GM18858 (cell line): ENCODE measurements around the gene SYT5.
"Not testable (repeated sequence)": the region's sequence is repeated elsewhere in the genome, so short reads cannot be mapped to it uniquely, and the experiment has no call there.

Experiments used
- ATAC-seq: cut with Tn5 transposase; IDR thresholded peaks from one replicate; pipeline ENCODE4 v1.9.1; 2021; ENCODE audit not compliant: unreplicated experiment

SYT5 gene

DNA sequence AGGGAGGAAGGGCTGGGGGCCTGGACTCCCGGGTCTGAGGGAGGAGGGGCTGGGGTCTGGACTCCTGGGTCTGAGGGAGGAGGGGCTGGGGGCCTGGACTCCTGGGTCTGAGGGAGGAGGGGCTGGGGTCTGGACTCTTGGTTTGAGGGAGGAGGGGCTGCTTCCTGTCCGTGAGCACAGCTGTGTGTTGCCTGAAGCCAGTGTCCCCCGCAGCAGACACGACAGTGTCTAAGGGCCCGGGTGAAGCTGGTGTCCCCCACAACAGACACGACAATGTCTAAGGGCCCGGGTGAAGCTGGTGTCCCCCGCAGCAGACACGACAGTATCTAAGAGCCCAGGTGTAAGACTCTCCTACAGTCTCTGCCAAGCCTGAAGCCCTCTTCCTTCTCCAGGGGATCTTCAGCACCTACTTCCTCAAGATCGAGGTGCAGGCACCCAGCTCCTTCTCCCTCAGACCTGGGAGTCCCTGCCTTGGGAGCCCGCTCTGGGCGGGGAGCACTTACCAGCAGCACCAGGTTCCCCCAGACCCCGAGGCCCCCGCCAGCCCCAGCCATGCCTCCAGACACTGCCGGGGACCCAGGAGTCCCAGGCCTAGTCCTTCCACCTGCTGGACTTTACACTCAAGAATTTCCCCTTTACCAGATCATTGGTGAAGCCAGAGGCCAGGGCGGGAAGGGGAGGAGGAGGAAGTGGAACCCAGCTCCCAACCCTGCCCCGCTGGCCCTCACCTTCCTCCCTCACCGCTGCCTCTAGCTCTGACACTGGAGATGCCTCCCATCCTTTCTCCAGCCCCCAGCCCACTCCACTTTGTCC, 29.0 kb upstream of the SYT5 start, which contains the start of gene PTPRH:
PTPRH (minus strand) TSS at position 622 of the 813 bp plus-strand sequence; CDS start at position 554, 68 bp downstream.
- no peak for ATAC-seq

GRCh38 chr19:55206664-55207500, 26.8 kb upstream of the SYT5 start:
- ATAC-seq = no peak

- not testable (repeated sequence) for ATAC-seq
Observed at GRCh38 chr19:55202199-55202598, 22.1 kb upstream of the SYT5 start.

- no peak for ATAC-seq
Observed at GRCh38 chr19:55199620-55200204, 19.6 kb upstream of the SYT5 start.

GRCh38 chr19:55198651-55199050, 18.6 kb upstream of the SYT5 start:
- no peak for ATAC-seq

GRCh38 chr19:55197528-55197927, 17.4 kb upstream of the SYT5 start:
- no peak for ATAC-seq

- no peak for ATAC-seq
Observed at GRCh38 chr19:55196803-55197202, 16.7 kb upstream of the SYT5 start.

- ATAC-seq = no peak
Observed at GRCh38 chr19:55193481-55193880, 13.4 kb upstream of the SYT5 start.

DNA sequence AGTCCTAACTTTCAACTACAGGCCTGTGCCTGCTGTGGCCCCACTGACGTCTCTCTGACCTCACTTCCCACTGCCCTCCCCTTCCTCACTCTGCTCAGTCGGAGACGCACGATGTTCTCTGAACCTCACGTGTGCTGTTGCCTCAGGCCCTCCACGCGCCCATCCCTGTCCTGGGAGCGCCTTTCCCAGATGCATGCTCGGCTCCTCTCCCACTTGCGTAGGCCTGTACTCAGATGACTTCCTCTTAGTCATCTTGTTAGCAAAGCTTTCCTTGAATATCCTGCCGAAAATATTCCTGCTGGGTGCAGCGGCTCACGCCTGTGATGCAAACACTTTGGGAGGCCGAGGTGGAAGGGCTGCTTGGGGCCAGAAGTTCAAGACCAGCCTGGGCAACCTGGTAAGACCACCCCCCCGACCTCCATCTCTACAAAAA, 9.3 kb upstream of the SYT5 start:
- ATAC-seq = no peak

- ATAC-seq = no peak
Observed at GRCh38 chr19:55188625-55189024, 8.5 kb upstream of the SYT5 start.

- ATAC-seq = no peak
Observed at GRCh38 chr19:55186080-55186479, 6.0 kb upstream of the SYT5 start.

DNA sequence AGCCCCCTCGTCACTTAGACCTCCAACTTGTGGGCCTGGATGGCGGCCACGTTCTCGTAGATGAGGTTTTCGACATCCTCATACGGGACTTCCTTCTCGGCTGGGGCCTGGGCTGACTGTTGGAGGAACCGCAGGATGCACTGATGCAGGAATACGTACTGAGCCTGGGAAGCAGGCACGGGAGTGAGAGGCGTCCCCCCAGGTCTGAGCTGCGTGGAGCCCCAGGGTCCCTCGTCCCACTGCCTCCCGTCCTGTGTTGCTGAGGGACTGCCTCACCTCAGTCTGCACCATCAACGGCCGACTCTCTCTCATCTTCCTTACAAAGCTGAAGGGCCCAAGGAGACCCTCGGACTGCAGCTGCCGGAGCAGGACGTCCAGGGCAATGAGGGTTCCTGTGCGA, 1.7 kb upstream of the SYT5 start:
- ATAC-seq = no peak

DNA sequence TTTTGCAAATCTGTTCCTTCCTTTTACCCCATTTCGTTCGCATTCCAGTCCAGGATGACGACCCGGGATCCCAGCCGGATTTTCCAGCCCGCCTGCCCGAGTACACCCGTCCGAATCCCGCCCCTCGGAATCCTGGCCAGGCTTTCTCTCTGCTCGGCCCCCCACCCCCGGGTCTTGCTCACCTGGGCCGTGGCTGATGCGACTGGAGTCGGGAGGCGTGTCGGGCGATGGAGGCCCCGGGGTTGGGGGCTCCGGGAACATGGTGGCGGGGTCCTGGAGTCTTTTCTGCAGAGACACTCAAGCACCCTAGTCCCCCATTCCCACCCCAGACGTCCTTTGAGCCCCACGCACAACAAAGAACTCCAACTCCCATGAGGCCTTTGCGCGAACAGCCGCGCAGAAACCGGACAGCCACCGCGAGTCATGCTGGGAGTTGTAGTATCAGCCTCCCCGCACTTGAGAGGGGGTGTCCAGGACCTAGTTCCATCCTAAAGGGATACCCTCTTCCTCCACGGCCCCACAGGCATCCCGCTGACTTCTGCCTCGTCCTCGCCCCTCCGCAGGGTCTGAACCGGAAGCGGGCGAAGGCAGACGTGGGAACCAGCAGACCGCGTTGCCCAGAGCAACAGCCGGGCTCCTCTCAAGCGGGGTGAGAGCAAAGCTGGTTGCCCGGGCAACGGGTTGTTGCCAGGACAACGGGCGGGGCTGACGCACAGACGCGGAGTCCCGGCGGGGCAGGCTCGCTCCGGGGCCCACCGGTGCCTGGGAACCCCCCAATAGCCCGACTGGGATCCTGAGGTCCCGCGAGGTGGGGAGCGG, 1.1 kb downstream of the SYT5 start:
- no peak for ATAC-seq

GRCh38 chr19:55176076-55176475, 4.0 kb downstream of the SYT5 start:
- no peak for ATAC-seq

DNA sequence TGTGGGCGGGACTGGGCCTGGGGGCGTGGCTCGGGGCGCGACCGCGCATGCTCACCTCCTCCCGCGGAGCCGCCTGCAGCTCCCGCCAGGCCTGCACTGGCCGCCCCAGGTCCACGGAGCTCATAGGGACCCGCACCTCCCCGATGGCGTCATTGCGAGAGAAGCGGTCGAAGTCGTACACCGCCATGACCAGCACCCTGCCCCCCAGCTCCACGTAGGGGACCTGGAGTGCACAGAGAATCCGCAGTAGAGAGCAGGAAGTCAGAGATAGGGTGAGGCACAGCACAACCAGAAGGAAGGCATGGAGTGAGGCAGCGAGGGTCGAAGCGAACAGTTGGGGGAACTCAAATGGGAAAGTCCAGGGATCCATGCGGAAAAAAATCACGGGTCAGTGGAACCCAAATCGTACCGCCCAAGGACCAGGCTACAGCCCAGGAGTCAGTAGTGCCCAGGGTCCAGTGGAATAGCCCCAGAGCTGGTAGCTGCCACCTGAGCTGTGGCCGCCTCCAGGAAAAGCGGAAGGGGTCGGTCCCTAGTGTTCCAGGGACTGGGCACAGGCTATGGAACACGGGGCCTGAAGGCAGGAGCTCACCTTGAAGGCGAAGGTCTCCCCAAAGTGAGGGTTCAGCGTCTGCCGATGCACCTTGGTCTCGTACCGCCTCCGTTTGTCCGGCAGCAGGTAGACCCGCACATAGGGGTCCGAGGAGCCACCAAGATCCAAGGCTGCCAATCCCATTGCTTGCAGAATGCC, 4.8 kb downstream of the SYT5 start:
- ATAC-seq = no peak

DNA sequence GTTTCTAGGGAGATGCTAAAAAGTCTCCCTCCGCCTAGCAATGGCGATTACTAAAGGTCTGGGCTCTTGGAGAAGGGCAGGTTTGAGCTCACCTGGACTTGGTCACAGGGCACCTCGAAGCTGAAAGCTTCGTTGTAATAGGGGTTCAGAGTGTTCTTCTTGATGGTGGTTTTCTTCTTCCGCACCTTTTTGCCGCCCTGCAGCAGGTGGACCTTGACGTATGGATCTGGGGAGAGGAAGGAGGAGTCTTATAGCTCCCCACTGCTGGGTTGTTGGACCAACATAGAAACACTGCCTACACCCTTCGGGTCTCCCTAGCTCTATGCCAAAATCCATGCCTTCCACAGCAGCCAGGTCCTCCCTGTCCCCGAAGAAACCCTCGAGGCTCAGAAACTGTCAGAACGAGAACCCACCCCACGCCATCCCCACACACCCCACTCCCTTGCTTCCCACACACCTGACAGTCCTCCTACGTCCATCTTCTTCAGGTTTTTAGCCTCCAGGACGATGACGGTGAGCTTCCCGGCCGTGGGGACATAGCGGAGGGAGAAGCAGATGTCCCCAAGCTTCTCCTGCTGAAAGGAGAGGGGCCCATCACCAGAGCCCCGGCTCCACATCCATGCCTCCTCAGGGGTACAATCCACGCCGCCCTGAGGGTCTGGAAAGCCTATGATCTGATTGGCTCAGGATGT, 5.5 kb downstream of the SYT5 start:
- ATAC-seq = no peak

DNA sequence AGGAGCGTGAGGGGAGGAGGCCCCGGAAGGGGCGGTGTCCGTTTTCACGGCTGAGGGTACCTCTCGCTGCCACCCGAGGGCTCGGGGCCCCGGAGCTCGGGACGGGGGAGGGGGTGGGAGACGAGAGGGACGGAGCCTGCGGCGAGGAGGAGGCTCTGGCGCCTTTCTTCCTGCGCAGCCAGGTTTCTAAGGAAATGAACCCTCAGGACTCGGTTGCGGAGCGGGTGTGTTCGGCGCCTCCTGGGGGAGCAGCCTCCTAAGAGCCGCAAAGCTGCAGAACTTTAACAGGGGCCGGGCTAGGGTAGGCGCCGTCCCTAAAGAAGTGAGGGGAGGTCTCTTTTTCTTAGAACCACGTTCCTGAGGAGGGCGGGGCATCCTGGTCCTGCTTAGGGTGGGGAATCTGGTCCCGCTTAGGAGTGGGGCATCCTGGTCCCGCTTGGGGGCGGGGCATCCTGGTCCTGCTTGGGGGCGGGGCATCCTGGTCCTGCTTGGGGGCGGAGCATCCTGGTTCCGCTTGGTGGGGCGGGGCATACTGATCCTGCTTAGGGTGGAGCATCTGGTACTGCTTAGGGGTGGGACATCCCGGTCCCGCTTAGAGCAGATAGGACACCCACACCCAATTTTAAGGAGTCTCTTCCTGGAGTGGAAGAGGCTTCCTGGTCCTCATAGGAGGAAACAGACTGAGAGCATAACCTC, 6.2 kb downstream of the SYT5 start:
- ATAC-seq = no peak

DNA sequence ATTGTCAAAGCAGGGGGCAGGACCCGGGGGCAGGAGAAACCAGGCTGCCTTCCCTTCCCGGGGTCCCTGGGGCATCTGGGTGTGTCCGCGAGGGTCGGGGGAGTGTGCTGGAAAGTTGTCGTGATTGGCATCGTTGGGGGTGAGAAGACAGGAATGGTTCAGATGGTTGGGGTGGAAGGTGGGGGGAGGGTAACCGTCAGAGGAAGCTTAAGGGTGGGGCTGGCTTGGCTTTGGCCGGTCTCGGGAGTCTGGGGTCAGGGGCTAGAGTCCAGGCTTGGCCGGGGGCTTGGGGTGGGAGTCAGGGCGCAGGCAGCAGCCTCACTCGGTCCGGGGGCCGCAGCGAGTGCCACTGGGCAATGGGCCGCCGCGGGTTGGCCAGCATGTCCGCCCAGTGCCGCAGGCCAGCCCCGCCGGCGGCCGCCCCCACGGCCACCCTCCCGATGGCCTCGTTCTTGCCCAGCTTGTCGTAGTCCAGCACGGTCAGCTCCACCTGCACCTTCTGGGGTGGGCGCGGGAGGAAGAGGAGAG, 6.8 kb downstream of the SYT5 start:
- ATAC-seq = no peak

- ATAC-seq = no peak
Observed at GRCh38 chr19:55172741-55173140, 7.3 kb downstream of the SYT5 start.
